Lung (tissue), 12 donors: Measurements from ENCODE around the gene LINGO3. TPM values are rescaled to one million over a fixed set of nuclear protein-coding genes. Genes with fewer than 3 reads are reported as not detected.

Experiments
- ATAC-seq: fragments of 200-7000 bp; cut with Tn5 transposase; one replicate; pipeline ENCODE4 v1.9.1; 2020; ENCODE audit warnings: moderate number of reproducible peaks; ENCODE audit not compliant: insufficient read depth, low FRiP score
- DNase-seq, 3 donors: peaks; one replicate each; pipeline ENCODE4 v3.0.0-alpha.2; 2013 to 2017
- H3K27ac ChIP-seq, 2 donors: one replicate each; pipeline ENCODE4 v1.5.1; 2013; ENCODE audit warnings: mild to moderate bottlenecking in 2 of 2, moderate library complexity in 2 of 2, control low read depth in 1 of 2, inconsistent platforms in 1 of 2, low read depth in 1 of 2, low read length in 1 of 2
- H3K27me3 ChIP-seq, 3 donors: one replicate each; pipeline ENCODE4 v1.5.1; 2013; ENCODE audit warnings: low read length in 2 of 3; ENCODE audit not compliant: control insufficient read depth in 3 of 3, insufficient read depth in 3 of 3
- H3K36me3 ChIP-seq, 4 donors: one replicate each; pipeline ENCODE4 v1.5.1; 2013; ENCODE audit warnings: low read length in 4 of 4, mild to moderate bottlenecking in 1 of 4, moderate library complexity in 1 of 4; ENCODE audit not compliant: control insufficient read depth in 4 of 4, insufficient read depth in 4 of 4
- H3K4me1 ChIP-seq, 5 donors: one replicate each; pipeline ENCODE4 v1.5.1; 2013; ENCODE audit warnings: low read length in 5 of 5, mild to moderate bottlenecking in 2 of 5, moderate library complexity in 1 of 5; ENCODE audit not compliant: control insufficient read depth in 5 of 5, insufficient read depth in 5 of 5
- H3K4me3 ChIP-seq: one replicate; pipeline ENCODE4 v1.5.1; 2013; ENCODE audit warnings: mild to moderate bottlenecking, control low read depth, moderate library complexity
- H3K9ac ChIP-seq, 2 donors: one replicate each; pipeline ENCODE4 v1.5.1; 2013; ENCODE audit warnings: low read length in 2 of 2, control low read depth in 1 of 2; ENCODE audit not compliant: insufficient read depth in 1 of 2
- H3K9me3 ChIP-seq, 4 donors: one replicate each; pipeline ENCODE4 v1.5.1; 2013; ENCODE audit warnings: low read length in 3 of 4, mild to moderate bottlenecking in 1 of 4, moderate library complexity in 1 of 4; ENCODE audit not compliant: control insufficient read depth in 4 of 4, insufficient read depth in 3 of 4
- CTCF ChIP-seq: IDR thresholded peaks from 2 replicates; pipeline ENCODE4 v1.5.1; 2012; ENCODE audit warnings: mild to moderate bottlenecking; ENCODE audit errors: control extremely low read depth, extremely low read depth
- WGBS, 2 donors: extraction: QIAGEN DNeasy Blood & Tissue Kit; methylation state at CpG; one replicate each; pipeline ENCODE4 v1.1.7; 2013; 5-methylcytosine and 5-hydroxymethylcytosine counted together
- polyA plus RNA-seq, 2 donors: library from polyadenylated mRNA; stranded (reverse); fragments of 200-250 nt; gene quantifications; one replicate each; pipeline ENCODE4 v1.2.1, GENCODE V29; 2013
- total RNA-seq, 2 donors: library from RNA; depleted of rRNA in 1 of 2; stranded (reverse); fragments of >200 nt in 1 of 2; gene quantifications; one replicate each; pipeline ENCODE4 v1.2.1, GENCODE V29; 2014 to 2021
- donor health status: control.
- donor health status: control.
- donor health status: Bipolar disorder and iron deficiency.
- donor health status: healthy.
- donor health status: DM: yes; HTN: yes; CAD: no.

LINGO3 gene
- total and polyA plus RNA-seq, 4 donors, result 0.10 to 1.0 (median 0.21) TPM; not detected in 1

GRCh38 chr19:2336528-2337328, 28.8 kb upstream of the LINGO3 start:
- H3K4me1 ChIP-seq, result peaks cover 0 to 28% (median 4%) of the 10 kb centered on the region in 5 donors
- no peak for DNase-seq
- ATAC-seq, result no peak
- no peak overlapping the region for H3K4me3 ChIP-seq
- WGBS, 2 donors, result 89 to 96% methylated on average over 33 of the region's 33 CpGs
- H3K36me3 ChIP-seq, result peaks cover 0 to 29% (median 8%) of the 10 kb centered on the region in 4 donors
- H3K27ac ChIP-seq, result no peak overlapping the region
- H3K9me3 ChIP-seq, result no peaks in the 10 kb centered on the region
- no peak overlapping the region for H3K9ac ChIP-seq
- no peaks in the 10 kb centered on the region for H3K27me3 ChIP-seq
- TF ChIP-seq CTCF, result no peak

GRCh38 chr19:2335848-2336247, 27.9 kb upstream of the LINGO3 start:
- H3K4me1 ChIP-seq, result peaks cover 0 to 23% (median 7%) of the 10 kb centered on the region in 5 donors
- DNase-seq (no peak), ATAC-seq (no peak)
- no peak overlapping the region for H3K4me3 ChIP-seq
- no peaks in the 10 kb centered on the region for H3K27me3 ChIP-seq
- no peak overlapping the region for H3K9ac ChIP-seq
- WGBS, 2 donors, result 95 to 98% methylated on average over 3 of the region's 3 CpGs
- H3K9me3 ChIP-seq, result no peaks in the 10 kb centered on the region
- peaks cover 0 to 24% (median 5%) of the 10 kb centered on the region in 4 donors for H3K36me3 ChIP-seq
- no peak overlapping the region for H3K27ac ChIP-seq
- no peak for TF ChIP-seq CTCF

GRCh38 chr19:2334986-2335846, 27.3 kb upstream of the LINGO3 start:
- Histone ChIP-seq H3K4me3 (no peak overlapping the region), H3K9ac (no peak overlapping the region), H3K27me3 (no peaks in the 10 kb centered on the region), H3K9me3 (no peaks in the 10 kb centered on the region), H3K4me1 (peaks cover 0 to 20% (median 10%) of the 10 kb centered on the region in 5 donors), H3K36me3 (peaks cover 0 to 18% (median 5%) of the 10 kb centered on the region in 4 donors), H3K27ac (no peak overlapping the region)
- DNase-seq (no peak), ATAC-seq (no peak)
- WGBS, 2 donors, result 93 to 97% methylated on average over 25 to 26 of the region's 26 CpGs
- TF ChIP-seq CTCF, result no peak
